SK-N-SH (cell line): ENCODE data around the gene PLCG2.

Experiments used
- CHD2 ChIP-seq: fragments of 150-350 bp; IDR thresholded peaks from 2 replicates; pipeline ENCODE4 v1.6.1; 2018; ENCODE audit warnings: low read length; ENCODE audit not compliant: partially characterized antibody
- TF ChIP-seq, protein P1 (sequence below): fragments of 200-600 bp; sonication (generic); IDR thresholded peaks from 2 replicates; pipeline ENCODE4 v1.6.1; 2017; ENCODE audit warnings: antibody characterized with exemption, mild to moderate bottlenecking, moderate library complexity

DNA sequence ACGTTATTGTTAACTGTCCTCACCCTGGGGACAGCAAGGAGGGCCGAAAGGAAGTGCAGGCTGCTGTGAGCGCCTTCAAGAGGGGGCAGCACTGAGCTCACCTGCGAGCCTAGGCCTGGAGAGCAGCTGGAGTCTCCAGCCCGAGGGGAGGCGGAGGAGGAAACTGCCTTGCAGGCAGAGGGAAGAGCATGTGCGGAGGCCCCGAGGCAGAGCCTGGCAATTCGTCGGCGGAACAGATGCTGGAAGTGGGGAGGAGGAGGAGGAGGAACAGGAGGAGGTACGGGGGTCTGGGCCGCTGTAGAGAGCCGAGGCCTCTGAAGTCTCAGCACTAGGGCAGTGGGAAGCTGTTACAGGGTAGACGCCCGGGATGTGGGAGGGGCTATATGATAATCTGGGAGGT lies 49.6 kb upstream of the PLCG2 start:
- no peak for TF ChIP-seq CHD2
- TF ChIP-seq, protein P1, sequence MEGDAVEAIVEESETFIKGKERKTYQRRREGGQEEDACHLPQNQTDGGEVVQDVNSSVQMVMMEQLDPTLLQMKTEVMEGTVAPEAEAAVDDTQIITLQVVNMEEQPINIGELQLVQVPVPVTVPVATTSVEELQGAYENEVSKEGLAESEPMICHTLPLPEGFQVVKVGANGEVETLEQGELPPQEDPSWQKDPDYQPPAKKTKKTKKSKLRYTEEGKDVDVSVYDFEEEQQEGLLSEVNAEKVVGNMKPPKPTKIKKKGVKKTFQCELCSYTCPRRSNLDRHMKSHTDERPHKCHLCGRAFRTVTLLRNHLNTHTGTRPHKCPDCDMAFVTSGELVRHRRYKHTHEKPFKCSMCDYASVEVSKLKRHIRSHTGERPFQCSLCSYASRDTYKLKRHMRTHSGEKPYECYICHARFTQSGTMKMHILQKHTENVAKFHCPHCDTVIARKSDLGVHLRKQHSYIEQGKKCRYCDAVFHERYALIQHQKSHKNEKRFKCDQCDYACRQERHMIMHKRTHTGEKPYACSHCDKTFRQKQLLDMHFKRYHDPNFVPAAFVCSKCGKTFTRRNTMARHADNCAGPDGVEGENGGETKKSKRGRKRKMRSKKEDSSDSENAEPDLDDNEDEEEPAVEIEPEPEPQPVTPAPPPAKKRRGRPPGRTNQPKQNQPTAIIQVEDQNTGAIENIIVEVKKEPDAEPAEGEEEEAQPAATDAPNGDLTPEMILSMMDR, result no peak
